HG02852 (cell line): Measurements from ENCODE around the gene TIMM13.

Experiments
- ATAC-seq: cut with Tn5 transposase; IDR thresholded peaks from one replicate; pipeline ENCODE4 v1.9.1; 2021; ENCODE audit warnings: mild to moderate bottlenecking, moderate library complexity; ENCODE audit not compliant: unreplicated experiment

The TIMM13 gene

GRCh38 chr19:2387367-2388288 lies 39.8 kb downstream of the TIMM13 start:
- ATAC-seq, result no peak

- no peak for ATAC-seq
Observed at GRCh38 chr19:2385053-2385721, 42.2 kb downstream of the TIMM13 start.

- ATAC-seq, result no peak
Observed at GRCh38 chr19:2382530-2383222, 44.7 kb downstream of the TIMM13 start.

- ATAC-seq, result no peak
Observed at GRCh38 chr19:2381148-2381820, 46.1 kb downstream of the TIMM13 start.

GRCh38 chr19:2380567-2380966 lies 46.8 kb downstream of the TIMM13 start:
- ATAC-seq, result no peak

GRCh38 chr19:2376784-2377519 lies 50.4 kb downstream of the TIMM13 start:
- ATAC-seq, result no peak
